GM21367 (cell line): ENCODE results near the gene EVA1C.
"Not testable (repeated sequence)": the region's sequence is repeated elsewhere in the genome, so short reads cannot be mapped to it uniquely, and the experiment has no call there.

ENCODE experiments used
- ATAC-seq: cut with Tn5 transposase; IDR thresholded peaks from one replicate; pipeline ENCODE4 v1.9.1; 2021; ENCODE audit not compliant: unreplicated experiment

Gene EVA1C

DNA sequence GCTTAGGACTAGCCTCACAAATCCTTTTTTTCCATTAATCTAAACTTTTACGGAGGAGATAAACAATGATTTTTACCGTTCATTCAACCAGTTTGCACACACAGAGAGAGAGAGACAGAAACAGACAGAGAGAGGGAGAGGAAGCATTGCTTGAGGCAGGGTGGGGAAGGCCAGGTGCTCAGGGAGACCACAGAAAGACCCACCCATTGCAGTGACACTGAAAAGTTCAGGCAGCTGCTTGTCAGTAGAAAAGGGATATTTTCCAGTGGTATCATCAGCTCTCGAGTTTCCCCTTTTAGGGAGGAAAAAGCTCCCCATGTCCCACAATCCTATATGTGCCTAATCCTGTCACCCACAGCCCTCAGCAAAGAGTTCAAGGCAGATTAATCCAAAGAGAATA is 145.6 kb downstream of the EVA1C start:
- ATAC-seq, result no peak

DNA sequence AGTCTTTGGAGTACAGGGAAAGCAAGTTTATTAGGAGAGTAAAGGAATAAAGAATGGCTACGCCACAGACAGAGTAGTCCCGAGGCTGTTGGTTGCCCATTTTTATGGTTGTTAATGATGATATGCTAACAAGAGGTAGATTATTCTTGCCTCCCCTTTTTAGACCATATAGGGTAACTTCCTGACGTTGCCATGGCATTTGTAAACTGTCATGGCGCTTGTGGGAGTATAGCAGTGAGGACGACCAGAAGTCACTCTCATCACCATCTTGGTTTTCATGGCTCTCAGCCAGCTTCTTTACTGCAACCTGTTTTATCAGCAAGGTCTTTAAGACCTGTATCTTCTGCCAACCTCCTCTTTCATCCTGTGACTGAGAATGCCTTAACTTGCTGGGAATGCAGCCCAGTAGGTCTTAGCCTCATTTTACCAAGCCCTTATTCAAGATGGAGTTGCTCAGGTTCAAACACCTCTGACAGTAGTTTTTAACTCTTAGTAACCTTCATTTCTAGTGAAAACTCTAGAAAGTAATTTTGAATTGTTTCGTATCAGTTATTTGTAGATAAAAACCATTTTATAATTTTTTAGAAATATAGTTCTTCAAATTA is 146.6 kb downstream of the EVA1C start:
- no peak for ATAC-seq

DNA sequence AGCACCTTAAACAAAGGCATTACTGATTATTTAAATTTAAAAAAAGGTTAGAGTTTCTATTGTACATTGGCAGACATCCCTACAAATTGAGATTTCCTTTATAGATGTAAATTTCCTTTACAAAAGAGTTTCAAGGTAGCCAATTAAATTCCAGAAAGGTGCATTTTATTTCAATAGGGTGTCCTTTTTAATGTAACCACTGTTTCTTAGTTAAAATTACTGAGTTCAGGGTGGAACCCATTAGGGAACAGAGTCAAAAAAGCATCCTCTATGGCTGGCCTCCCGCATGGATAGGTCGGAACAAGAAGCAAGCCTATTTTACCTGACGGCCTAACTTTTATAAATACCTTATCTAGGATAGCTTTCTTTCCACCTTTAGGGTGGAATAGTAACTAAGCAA is 148.4 kb downstream of the EVA1C start:
- no peak for ATAC-seq

DNA sequence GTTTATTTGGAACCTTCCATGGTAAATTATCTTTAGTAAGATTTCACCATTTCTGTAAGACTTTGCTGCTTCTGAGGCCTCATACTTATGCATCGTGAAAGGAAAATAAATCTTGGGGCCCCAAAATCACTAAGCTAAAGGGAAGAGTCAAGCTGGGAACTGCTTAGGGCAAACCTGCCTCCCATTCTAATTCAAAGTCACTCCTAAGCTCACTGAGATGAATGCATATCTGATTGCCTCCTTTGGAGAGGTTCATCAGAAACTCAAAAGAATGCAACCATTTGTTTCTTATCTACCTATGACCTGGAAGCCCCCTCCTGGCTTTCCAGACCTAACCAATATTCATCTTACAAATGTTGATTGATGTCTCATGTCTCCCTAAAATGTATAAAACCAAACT is 149.0 kb downstream of the EVA1C start:
- not testable (repeated sequence) for ATAC-seq

DNA sequence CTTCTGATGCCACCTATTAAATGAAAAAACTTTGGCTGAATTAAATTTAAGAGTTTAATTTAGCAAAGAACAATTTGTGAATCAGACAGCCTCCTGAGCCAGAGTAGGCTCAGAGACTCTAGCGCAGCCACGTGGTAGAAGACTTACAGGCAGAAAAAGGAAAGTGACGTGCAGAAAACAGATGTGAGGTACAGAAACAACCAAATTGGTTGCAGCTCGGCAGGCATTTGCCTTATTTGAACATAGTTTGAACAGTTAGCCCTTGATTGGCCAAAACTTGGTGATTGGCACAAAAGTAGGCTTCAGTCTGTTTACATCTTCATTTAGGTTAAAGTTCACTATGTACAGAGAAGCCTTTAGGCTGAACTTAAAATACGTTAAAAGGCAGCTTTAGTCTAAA is 149.9 kb downstream of the EVA1C start:
- no peak for ATAC-seq

DNA sequence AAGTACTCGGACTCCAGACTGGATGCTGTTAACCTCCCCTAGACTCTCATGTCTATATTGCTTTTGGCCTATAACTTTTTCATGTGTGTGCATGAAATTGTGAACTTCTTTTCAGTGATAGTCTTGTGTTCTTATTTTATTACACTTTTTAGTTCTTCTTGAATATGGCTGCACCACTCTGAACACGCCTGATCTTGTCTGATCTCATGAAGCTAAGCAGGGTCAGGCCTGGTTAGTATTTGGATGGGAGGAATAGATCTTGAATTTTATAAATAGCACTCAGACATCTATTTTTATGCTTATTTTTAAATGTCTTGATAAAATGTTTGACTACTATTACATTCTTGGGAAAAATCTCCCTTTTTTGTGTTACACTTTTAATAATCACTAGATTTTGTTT is 150.4 kb downstream of the EVA1C start:
- ATAC-seq, result no peak
